Activated naive CD8-positive, alpha-beta T cell (primary cell): ENCODE data around the gene SFMBT2.
"Not testable (repeated sequence)": the region's sequence is repeated elsewhere in the genome, so short reads cannot be mapped to it uniquely, and the experiment has no call there.

Experiments
- H3K27ac Mint-ChIP-seq: one replicate; pipeline ENCODE4 v1.8.0; 2021; ENCODE audit warnings: mixed read lengths
- H3K27me3 Mint-ChIP-seq: one replicate; pipeline ENCODE4 v1.8.0; 2021; ENCODE audit warnings: mixed read lengths
- H3K36me3 Mint-ChIP-seq: one replicate; pipeline ENCODE4 v1.8.0; 2021; ENCODE audit warnings: mixed read lengths
- H3K4me1 Mint-ChIP-seq: one replicate; pipeline ENCODE4 v1.8.0; 2021; ENCODE audit warnings: low read depth, mixed read lengths
- H3K4me3 Mint-ChIP-seq: one replicate; pipeline ENCODE4 v1.8.0; 2021; ENCODE audit warnings: mild to moderate bottlenecking, mixed read lengths
- H3K9me3 Mint-ChIP-seq: one replicate; pipeline ENCODE4 v1.8.0; 2021; ENCODE audit warnings: low read depth, mixed read lengths

The SFMBT2 gene

GRCh38 chr10:7317786-7318446, 92.9 kb downstream of the SFMBT2 start:
- no peaks in the 10 kb centered on the region for H3K27me3 Mint-ChIP-seq
- H3K36me3 Mint-ChIP-seq, result peaks cover 11% of the 10 kb centered on the region
- H3K27ac Mint-ChIP-seq, result peak overlapping the region; percentile 7
- H3K9me3 Mint-ChIP-seq, result no peaks in the 10 kb centered on the region
- H3K4me3 Mint-ChIP-seq, result no peak overlapping the region
- peaks cover 76% of the 10 kb centered on the region for H3K4me1 Mint-ChIP-seq

DNA sequence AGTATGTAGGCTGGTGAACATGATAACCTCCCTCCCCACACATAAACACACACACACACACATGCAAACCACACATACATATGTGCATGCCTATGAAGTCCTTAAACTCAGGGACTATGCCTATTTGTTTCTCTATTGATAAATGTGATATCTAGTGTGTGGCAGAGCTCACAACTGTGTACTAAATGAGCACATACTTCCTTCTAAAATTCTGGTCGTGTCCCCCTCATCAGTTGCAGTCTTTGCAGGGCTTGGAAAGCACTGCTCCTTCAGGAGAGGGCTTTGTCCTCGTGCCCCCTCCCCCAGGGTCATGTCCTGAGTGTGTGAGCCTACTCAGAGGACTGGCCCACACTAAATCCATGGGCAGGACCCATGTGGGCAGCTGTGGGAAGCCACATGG, 94.0 kb downstream of the SFMBT2 start:
- Mint-ChIP-seq H3K9me3 (no peaks in the 10 kb centered on the region), H3K4me3 (no peak overlapping the region), H3K36me3 (peaks cover 9% of the 10 kb centered on the region), H3K27ac (no peak overlapping the region), H3K4me1 (peaks cover 83% of the 10 kb centered on the region), H3K27me3 (no peaks in the 10 kb centered on the region)

- peaks cover 9% of the 10 kb centered on the region for H3K36me3 Mint-ChIP-seq
- H3K27ac Mint-ChIP-seq, result peak overlapping the region; percentile 64
- no peaks in the 10 kb centered on the region for H3K27me3 Mint-ChIP-seq
- no peaks in the 10 kb centered on the region for H3K9me3 Mint-ChIP-seq
- H3K4me3 Mint-ChIP-seq, result no peak overlapping the region
- peaks cover 84% of the 10 kb centered on the region for H3K4me1 Mint-ChIP-seq
These were observed 94.9 kb downstream of the SFMBT2 start for GRCh38 chr10:7315906-7316305.

DNA sequence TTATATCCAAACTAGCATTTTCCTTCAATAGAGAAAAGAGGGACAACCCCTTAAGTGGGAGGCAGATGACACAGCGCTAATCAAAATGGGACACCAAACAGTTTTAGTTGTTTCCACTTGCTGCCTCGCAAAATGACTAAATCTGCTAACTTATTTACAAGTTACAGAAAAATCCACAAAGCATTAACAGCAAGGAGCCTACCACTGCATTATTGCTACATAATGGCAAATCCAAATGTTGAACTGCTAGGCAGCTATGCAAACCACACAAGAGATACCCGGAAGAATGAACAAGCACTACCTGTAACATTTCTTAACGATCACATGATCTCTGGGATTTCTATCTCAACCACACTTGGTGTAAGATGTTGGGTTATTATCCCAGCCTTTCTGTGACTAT, 96.7 kb downstream of the SFMBT2 start:
- Mint-ChIP-seq H3K4me1 (peaks cover 68% of the 10 kb centered on the region), H3K9me3 (no peaks in the 10 kb centered on the region), H3K27ac (peak overlapping the region; percentile 71), H3K4me3 (no peak overlapping the region), H3K27me3 (no peaks in the 10 kb centered on the region), H3K36me3 (peaks cover 10% of the 10 kb centered on the region)

- H3K4me3 Mint-ChIP-seq, result no peak overlapping the region
- H3K27me3 Mint-ChIP-seq, result no peaks in the 10 kb centered on the region
- peaks cover 58% of the 10 kb centered on the region for H3K4me1 Mint-ChIP-seq
- H3K27ac Mint-ChIP-seq, result peak overlapping the region; percentile 66
- no peaks in the 10 kb centered on the region for H3K9me3 Mint-ChIP-seq
- peaks cover 13% of the 10 kb centered on the region for H3K36me3 Mint-ChIP-seq
These were observed 98.4 kb downstream of the SFMBT2 start for GRCh38 chr10:7312488-7312857.

GRCh38 chr10:7311850-7312487, 98.9 kb downstream of the SFMBT2 start:
- not testable (repeated sequence) for H3K27me3 Mint-ChIP-seq, H3K4me3 Mint-ChIP-seq, H3K9me3 Mint-ChIP-seq
- peaks cover 56% of the 10 kb centered on the region for H3K4me1 Mint-ChIP-seq
- H3K27ac Mint-ChIP-seq, result peak overlapping the region; percentile 66
- peaks cover 13% of the 10 kb centered on the region for H3K36me3 Mint-ChIP-seq

DNA sequence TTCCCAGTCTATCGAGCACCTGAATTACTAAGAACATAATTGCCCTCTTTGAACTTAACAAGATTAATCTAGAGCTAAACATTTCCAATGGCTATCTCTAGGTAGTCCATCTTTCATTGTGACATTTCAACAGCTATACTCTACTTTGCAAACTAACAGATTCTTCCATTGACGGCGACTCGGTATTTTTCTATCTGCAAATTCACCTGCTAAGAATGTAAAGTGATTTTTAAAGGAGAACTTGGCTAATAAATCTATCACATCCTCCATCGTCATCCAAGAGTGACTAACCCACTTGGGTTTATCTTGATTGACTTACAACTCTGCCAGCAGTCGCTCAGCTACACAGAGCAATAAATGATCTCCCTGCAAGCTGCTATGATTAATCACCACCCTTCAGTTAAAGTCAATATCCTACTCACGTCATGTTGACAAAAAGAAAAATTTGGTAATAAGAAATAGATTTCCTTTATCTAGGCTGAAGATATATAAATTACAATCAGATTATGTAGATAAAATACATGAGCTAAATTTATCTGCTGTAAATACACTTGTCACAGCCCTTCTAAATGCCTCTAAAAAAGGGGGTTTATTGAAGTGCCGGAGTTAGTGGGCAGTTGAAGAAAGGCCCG, 99.5 kb downstream of the SFMBT2 start:
- Mint-ChIP-seq H3K9me3 (no peaks in the 10 kb centered on the region), H3K27me3 (no peaks in the 10 kb centered on the region), H3K27ac (peak overlapping the region; percentile 11), H3K4me3 (no peak overlapping the region), H3K4me1 (peaks cover 55% of the 10 kb centered on the region), H3K36me3 (peaks cover 13% of the 10 kb centered on the region)

GRCh38 chr10:7310076-7310475, 100.8 kb downstream of the SFMBT2 start:
- H3K27me3 Mint-ChIP-seq, result no peaks in the 10 kb centered on the region
- H3K4me3 Mint-ChIP-seq, result no peak overlapping the region
- H3K4me1 Mint-ChIP-seq, result peaks cover 45% of the 10 kb centered on the region
- H3K27ac Mint-ChIP-seq, result no peak overlapping the region
- H3K36me3 Mint-ChIP-seq, result peaks cover 6% of the 10 kb centered on the region
- H3K9me3 Mint-ChIP-seq, result no peaks in the 10 kb centered on the region

GRCh38 chr10:7308826-7309225, 102.0 kb downstream of the SFMBT2 start:
- Mint-ChIP-seq H3K36me3 (peaks cover 5% of the 10 kb centered on the region), H3K4me1 (peaks cover 38% of the 10 kb centered on the region), H3K27me3 (no peaks in the 10 kb centered on the region), H3K27ac (no peak overlapping the region), H3K9me3 (no peaks in the 10 kb centered on the region), H3K4me3 (no peak overlapping the region)

GRCh38 chr10:7306616-7307015, 104.2 kb downstream of the SFMBT2 start:
- Mint-ChIP-seq H3K4me1 (peaks cover 42% of the 10 kb centered on the region), H3K27ac (no peak overlapping the region)

GRCh38 chr10:7306147-7306546, 104.7 kb downstream of the SFMBT2 start:
- H3K4me3 Mint-ChIP-seq, result no peak overlapping the region
- H3K36me3 Mint-ChIP-seq, result peaks cover 13% of the 10 kb centered on the region
- no peaks in the 10 kb centered on the region for H3K27me3 Mint-ChIP-seq
- no peak overlapping the region for H3K27ac Mint-ChIP-seq
- H3K9me3 Mint-ChIP-seq, result no peaks in the 10 kb centered on the region
- H3K4me1 Mint-ChIP-seq, result peaks cover 42% of the 10 kb centered on the region

More at GRCh38 chr10:7306616-7307015, 104.2 kb downstream of the SFMBT2 start:
- H3K4me3 Mint-ChIP-seq, result no peak overlapping the region
- H3K36me3 Mint-ChIP-seq, result peaks cover 12% of the 10 kb centered on the region
- no peaks in the 10 kb centered on the region for H3K9me3 Mint-ChIP-seq
- H3K27me3 Mint-ChIP-seq, result no peaks in the 10 kb centered on the region

GRCh38 chr10:7305053-7305452, 105.8 kb downstream of the SFMBT2 start:
- peaks cover 45% of the 10 kb centered on the region for H3K4me1 Mint-ChIP-seq
- H3K9me3 Mint-ChIP-seq, result no peaks in the 10 kb centered on the region
- no peak overlapping the region for H3K27ac Mint-ChIP-seq
- H3K36me3 Mint-ChIP-seq, result peaks cover 16% of the 10 kb centered on the region
- H3K27me3 Mint-ChIP-seq, result no peaks in the 10 kb centered on the region
- no peak overlapping the region for H3K4me3 Mint-ChIP-seq

DNA sequence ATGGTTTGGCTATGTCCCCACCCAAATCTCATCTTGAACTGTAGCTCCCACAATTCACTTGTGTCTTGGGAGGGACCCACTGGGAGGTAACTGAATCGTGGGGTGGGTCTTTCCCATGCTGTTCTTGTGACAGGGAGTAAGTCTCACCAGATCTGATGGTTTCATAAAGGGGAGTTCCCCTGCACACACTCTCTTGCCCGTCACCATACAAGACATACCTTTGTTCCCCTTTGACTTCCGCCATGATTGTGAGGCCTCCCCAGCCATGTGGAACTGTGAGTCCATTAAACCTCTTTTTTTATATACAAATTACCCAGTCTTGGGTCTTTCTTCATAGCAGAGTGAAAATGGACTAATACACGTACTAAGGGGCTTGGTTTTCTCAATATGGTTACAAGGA, 106.7 kb downstream of the SFMBT2 start:
- H3K9me3 Mint-ChIP-seq, result no peaks in the 10 kb centered on the region
- no peak overlapping the region for H3K27ac Mint-ChIP-seq
- H3K4me3 Mint-ChIP-seq, result no peak overlapping the region
- peaks cover 51% of the 10 kb centered on the region for H3K4me1 Mint-ChIP-seq
- peaks cover 14% of the 10 kb centered on the region for H3K36me3 Mint-ChIP-seq
- H3K27me3 Mint-ChIP-seq, result no peaks in the 10 kb centered on the region

GRCh38 chr10:7302930-7303557, 107.8 kb downstream of the SFMBT2 start:
- Mint-ChIP-seq H3K9me3 (no peaks in the 10 kb centered on the region), H3K4me1 (peaks cover 54% of the 10 kb centered on the region), H3K27me3 (no peaks in the 10 kb centered on the region), H3K36me3 (peaks cover 16% of the 10 kb centered on the region), H3K27ac (peak overlapping the region; percentile 22), H3K4me3 (no peak overlapping the region)

DNA sequence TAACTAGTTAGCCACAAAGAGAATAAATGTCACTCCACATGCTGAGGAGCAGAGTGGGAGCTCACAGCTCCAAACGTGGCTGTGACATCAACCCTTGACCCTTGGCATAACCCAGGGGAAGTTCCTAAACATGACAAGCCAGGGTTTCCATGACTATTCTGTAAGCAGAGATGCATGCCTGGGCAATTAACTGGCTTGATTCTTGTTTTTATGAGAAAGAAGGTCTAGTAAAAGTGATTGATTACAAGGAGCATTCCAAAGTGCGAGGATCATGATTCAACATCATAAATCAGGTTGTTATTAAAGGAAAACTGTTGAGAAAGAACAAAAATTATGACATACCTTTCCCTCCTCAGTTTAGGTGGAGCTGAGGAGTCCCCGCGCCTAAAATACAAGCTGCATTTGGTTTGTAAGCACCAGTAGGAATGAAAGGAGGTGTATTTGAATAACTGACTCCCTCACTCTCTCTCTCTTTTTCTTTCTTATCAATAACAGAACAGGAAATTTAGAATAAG, 108.4 kb downstream of the SFMBT2 start:
- Mint-ChIP-seq H3K27ac (peak overlapping the region; percentile 22), H3K9me3 (no peaks in the 10 kb centered on the region), H3K4me3 (no peak overlapping the region), H3K27me3 (no peaks in the 10 kb centered on the region), H3K36me3 (peaks cover 16% of the 10 kb centered on the region), H3K4me1 (peaks cover 55% of the 10 kb centered on the region)
